Panc1 (cell line): Measurements from ENCODE around the gene ALKBH2. TPM values are rescaled to one million over a fixed set of nuclear protein-coding genes. Genes with fewer than 3 reads are reported as not detected.
A peak's percentile ranks its signal among the peaks of the same experiment; 100 is the strongest.

Experiments used
- ATAC-seq: fragments of 200-7000 bp; cut with Tn5 transposase; 2 replicates; pipeline ENCODE4 v1.9.1; 2020; ENCODE audit warnings: mild to moderate bottlenecking, moderate library complexity
- BruUV-seq: library from RNA; stranded (reverse); fragments of 400-500 nt; replicated peaks from 2 replicates; lab custom pipeline; 2021; lab: Mats Ljungman, UMichigan
- CTCF ChIA-PET: fragments of 300-600 bp; sonication (Branson Sonifier 250); formaldehyde crosslinking; loops from one replicate; lab custom pipeline; 2022; ENCODE audit warnings: antibody characterized with exemption; lab: Charles Lee
- POLR2A ChIA-PET: fragments of 300-600 bp; sonication (Branson Sonifier 250); formaldehyde crosslinking; loops from one replicate; lab custom pipeline; 2022; ENCODE audit warnings: antibody characterized with exemption; lab: Charles Lee
- DNase-seq: peaks from one replicate; pipeline ENCODE4 v3.0.0-alpha.2; 2010; ENCODE audit warnings: low read depth, low spot score
- H3K27ac ChIP-seq: 2 replicates; pipeline ENCODE4 v1.5.1; 2011; ENCODE audit warnings: mild to moderate bottlenecking, low read length, inconsistent platforms
- H3K27me3 ChIP-seq: fragments of 200-500 bp; sonication (Bioruptor generic); 2 replicates; pipeline ENCODE4 v1.6.0; 2014; ENCODE audit warnings: low read length, inconsistent platforms; ENCODE audit not compliant: control insufficient read depth, insufficient read depth
- H3K36me3 ChIP-seq: fragments of 200-500 bp; sonication (Bioruptor generic); 2 replicates; pipeline ENCODE4 v1.5.1; 2014; ENCODE audit warnings: inconsistent platforms, mild to moderate bottlenecking, low read length, moderate library complexity; ENCODE audit not compliant: control insufficient read depth, insufficient read depth
- H3K4me1 ChIP-seq: 2 replicates; pipeline ENCODE4 v1.5.1; 2011; ENCODE audit warnings: inconsistent platforms, mild to moderate bottlenecking, low read length, moderate library complexity; ENCODE audit not compliant: control insufficient read depth, insufficient read depth
- H3K4me3 ChIP-seq, 2 experiments: 2 replicates each; pipeline ENCODE4 v1.5.1; 2011 to 2012; ENCODE audit warnings: low read depth in 2 of 2, low read length in 2 of 2, mild to moderate bottlenecking in 2 of 2, inconsistent platforms in 1 of 2, moderate library complexity in 1 of 2
- H3K9me3 ChIP-seq: fragments of 200-500 bp; sonication (Bioruptor generic); 2 replicates; pipeline ENCODE4 v1.5.1; 2014; ENCODE audit warnings: low read depth, mild to moderate bottlenecking, inconsistent platforms, low read length, moderate library complexity; ENCODE audit not compliant: control insufficient read depth, insufficient read depth
- CTCF ChIP-seq: fragments of 450-650 bp; IDR thresholded peaks from 2 replicates; pipeline ENCODE4 v1.5.1; 2017; ENCODE audit warnings: mild to moderate bottlenecking
- POLR2AphosphoS5 ChIP-seq: IDR thresholded peaks from 2 replicates; pipeline ENCODE4 v1.6.1; 2012; ENCODE audit warnings: mild to moderate bottlenecking, low read depth, low read length, moderate library complexity
- REST ChIP-seq, 2 experiments: IDR thresholded peaks; 2 replicates each; pipeline ENCODE4 v1.6.1; 2011 to 2012; ENCODE audit warnings: low read depth in 2 of 2, control low read depth in 1 of 2, low read length in 1 of 2, mild to moderate bottlenecking in 1 of 2, moderate library complexity in 1 of 2; ENCODE audit not compliant: insufficient read depth in 1 of 2
- SIN3A ChIP-seq: IDR thresholded peaks from 2 replicates; pipeline ENCODE4 v1.6.1; 2012; ENCODE audit warnings: low read depth, mild to moderate bottlenecking, low read length, moderate library complexity, borderline replicate concordance; ENCODE audit not compliant: insufficient read depth
- TCF7L2 ChIP-seq: IDR thresholded peaks from 2 replicates; pipeline ENCODE4 v1.6.1; 2011; ENCODE audit warnings: mild to moderate bottlenecking, low read depth, low read length, inconsistent platforms
- in situ Hi-C: cut with HindIII; loops from 2 replicates; pipeline ENCODE4 v1.10.0; 2016; ENCODE audit warnings: low sequenced_read_pairs, low pct_unique_long_range_greater_than_20kb
- intact Hi-C: fragments of 100-400 bp; cut with micrococcal nuclease; formaldehyde crosslinking; loops from one replicate; pipeline ENCODE4 v1.10.0; 2022; ENCODE audit not compliant: unreplicated experiment
- total RNA-seq: library from RNA; stranded (reverse); gene quantifications from one replicate; pipeline ENCODE4 v1.2.1, GENCODE V29; 2021; ENCODE audit not compliant: unreplicated experiment

ALKBH2 gene
- total RNA-seq, 1 experiment from 2014 or later = 41.6 TPM

GRCh38 chr12:109098183-109098604 lies 4.9 kb upstream of the ALKBH2 start:
- peaks cover 7% of the 10 kb centered on the region for H3K4me1 ChIP-seq
- ATAC-seq = peak; percentile 39
- H3K36me3 ChIP-seq = peaks cover 5% of the 10 kb centered on the region
- TF ChIP-seq SIN3A (peak; percentile 67; the same call in 1 of the 2 replicates), POLR2AphosphoS5 (no peak)
- peak overlapping the region; percentile 86 for H3K27ac ChIP-seq
- no peaks in the 10 kb centered on the region for H3K9me3 ChIP-seq
- H3K4me3 ChIP-seq = peak overlapping the region; percentile 78 to 84
- DNase-seq = no peak
- in situ Hi-C loops (no loop called here), intact Hi-C loops (loop anchor here (10.0 kb wide), 2 partner anchors 143 to 243 kb away; partner anchors contain the start of gene SSH1)
- POLR2A ChIA-PET = no interaction called here
- no peaks in the 10 kb centered on the region for H3K27me3 ChIP-seq
- BruUV-seq = no TSS peak
- CTCF ChIA-PET = interaction anchor here (1.4 kb wide), 1 partner anchor 13 kb away, joined by 3 read pairs; no protein-coding TSS in a partner anchor

GRCh38 chr12:109097435-109098182 lies 4.3 kb upstream of the ALKBH2 start, which contains the start of gene UNG:
TSS of gene UNG (plus strand) at chr12:109097597. CDS start at chr12:109097680, 83 bp downstream.
- TF ChIP-seq REST (IDR thresholded peaks at IDR 0.05; ENCODE audit: insufficient read depth in 1 of 2, low read depth in 2 of 2, low read length in 1 of 2) = no peak
- TF ChIP-seq SIN3A = peak; percentile 96
- TF ChIP-seq CTCF = no peak
- TF ChIP-seq POLR2AphosphoS5 = peak; percentile 59; the same call in 1 of the 2 replicates
- no peak for TF ChIP-seq TCF7L2
- POLR2A ChIA-PET = no interaction called here
- H3K9me3 ChIP-seq = no peaks in the 10 kb centered on the region
- CTCF ChIA-PET = interaction anchor here (0.6 to 1.4 kb wide), 2 partner anchors 14 to 380 kb away, joined by 3 to 6 read pairs; no protein-coding TSS in a partner anchor
- in situ Hi-C loops = no loop called here
- H3K27ac ChIP-seq = peak within 1 kb of the TSS; percentile 86
- peak within 1 kb of the TSS; percentile 78 to 84 for H3K4me3 ChIP-seq
- no TSS peak for BruUV-seq
- DNase-seq (peak; percentile 64), ATAC-seq (peak; percentile 96)
- H3K36me3 ChIP-seq = peaks cover 5% of the 10 kb centered on the region; the same call in 1 of the 2 replicates
- peaks cover 10% of the 10 kb centered on the region for H3K4me1 ChIP-seq
- intact Hi-C loops = loop anchor here (10.0 kb wide), 2 partner anchors 143 to 243 kb away; partner anchors contain the start of gene SSH1
- no peaks in the 10 kb centered on the region for H3K27me3 ChIP-seq
